GM19438 (cell line): ENCODE data around the gene AKR7A2.
"Not testable (repeated sequence)": the region's sequence is repeated elsewhere in the genome, so short reads cannot be mapped to it uniquely, and the experiment has no call there.

Source experiments
- ATAC-seq: cut with Tn5 transposase; IDR thresholded peaks from one replicate; pipeline ENCODE4 v1.9.1; 2021; ENCODE audit warnings: low read depth; ENCODE audit not compliant: unreplicated experiment

The AKR7A2 gene

DNA sequence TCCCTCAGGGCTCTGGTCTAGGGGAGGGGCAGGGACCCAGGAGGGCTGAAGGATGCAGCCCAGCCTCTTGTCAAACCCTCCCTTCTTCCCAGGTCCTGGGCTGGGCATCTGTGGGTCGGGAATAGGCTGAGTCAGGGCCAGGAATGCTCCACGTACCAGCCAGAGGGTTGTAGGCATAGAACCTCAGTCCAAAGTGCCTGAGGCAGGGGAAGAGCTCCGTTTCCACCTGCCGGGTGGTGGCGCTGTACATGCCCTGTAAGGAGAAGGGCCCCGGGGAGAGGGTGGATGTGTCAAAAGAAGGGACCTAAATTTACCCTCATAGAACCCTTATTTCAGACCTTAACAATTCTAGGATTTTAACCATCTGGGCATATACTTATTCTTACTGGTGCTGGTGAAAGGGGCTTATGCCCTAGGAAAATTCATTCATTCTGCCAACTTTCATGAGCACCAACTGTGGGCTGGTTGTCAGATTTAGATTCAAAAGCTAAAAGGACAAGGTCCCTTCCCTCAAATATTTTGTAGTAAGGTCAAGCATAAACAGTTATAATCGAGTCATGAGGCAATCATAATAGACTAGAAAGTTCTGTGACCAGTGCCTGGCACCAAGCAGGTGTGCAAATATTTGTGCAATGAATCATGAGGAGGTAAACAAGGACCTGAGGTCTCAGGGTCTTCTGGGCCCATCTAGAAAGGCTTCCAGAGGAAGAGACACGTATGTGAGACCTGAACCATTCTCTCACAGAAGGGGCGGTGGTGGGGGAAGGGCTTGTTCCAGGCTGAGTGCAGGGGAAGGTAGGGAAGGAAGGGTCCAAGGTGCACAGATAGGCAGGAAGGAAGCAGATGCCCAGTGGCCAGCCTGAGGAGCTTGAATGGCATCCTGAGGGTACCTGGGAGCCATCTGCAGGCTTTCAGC lies 42.3 kb downstream of the AKR7A2 start:
- not testable (repeated sequence) for ATAC-seq

DNA sequence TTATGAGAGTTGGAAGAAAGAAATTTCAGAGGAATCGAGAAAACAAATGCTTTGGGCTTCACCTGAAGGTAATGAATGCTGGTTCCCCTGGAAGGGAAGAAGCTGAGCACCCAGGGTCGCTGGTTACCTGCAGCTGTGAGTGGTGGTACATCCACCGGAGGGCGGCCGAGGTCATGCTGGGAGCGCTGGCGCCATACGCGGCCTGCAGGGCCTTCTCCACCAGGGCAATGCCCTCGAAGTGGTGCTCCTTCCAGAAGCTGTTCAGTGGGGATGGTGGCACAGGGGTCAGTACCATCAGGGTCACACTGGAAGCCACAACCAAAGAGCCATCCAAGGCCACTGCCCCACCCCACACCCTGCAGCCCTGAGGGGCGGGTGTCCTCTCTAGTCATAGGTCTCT lies 43.5 kb downstream of the AKR7A2 start:
- ATAC-seq, result no peak

DNA sequence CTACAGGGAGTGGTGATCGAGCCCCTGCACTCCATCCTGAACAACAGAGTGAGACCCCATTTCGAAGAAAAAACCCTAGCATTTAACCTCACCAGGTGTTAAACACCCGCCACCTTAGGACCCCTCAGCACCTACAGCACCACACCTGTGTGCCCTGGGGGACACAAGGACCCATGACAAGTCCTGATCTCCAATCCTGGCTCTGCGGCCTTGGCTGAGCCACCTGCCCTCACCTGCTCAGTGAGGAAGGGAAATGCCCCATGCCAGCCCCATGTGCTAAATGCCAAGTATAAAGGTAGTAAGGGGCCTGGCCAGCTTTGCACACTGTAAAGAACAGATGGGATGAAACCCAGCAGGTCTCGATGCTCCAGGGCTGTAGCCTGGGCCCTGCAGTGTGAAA lies 49.2 kb downstream of the AKR7A2 start:
- no peak for ATAC-seq

DNA sequence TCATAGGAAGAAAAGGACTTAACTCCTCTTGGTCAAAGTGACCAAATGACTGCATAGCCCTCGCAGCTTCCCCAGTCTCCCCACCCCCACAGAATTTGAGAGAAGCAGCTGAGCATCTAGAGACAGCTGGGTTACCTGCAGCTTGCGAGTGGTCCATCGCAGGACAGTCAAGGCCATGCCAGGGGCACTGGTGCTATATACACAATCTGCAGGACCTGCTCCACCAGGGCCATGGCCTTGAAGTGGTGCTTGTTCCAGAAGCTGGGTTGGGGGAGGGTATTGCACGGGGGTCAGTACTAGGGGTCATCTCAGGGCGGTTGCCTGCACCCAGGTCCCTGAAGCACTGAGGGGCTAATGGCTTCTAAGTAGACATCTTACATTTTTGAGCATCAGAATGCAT lies 49.9 kb downstream of the AKR7A2 start:
- no peak for ATAC-seq

DNA sequence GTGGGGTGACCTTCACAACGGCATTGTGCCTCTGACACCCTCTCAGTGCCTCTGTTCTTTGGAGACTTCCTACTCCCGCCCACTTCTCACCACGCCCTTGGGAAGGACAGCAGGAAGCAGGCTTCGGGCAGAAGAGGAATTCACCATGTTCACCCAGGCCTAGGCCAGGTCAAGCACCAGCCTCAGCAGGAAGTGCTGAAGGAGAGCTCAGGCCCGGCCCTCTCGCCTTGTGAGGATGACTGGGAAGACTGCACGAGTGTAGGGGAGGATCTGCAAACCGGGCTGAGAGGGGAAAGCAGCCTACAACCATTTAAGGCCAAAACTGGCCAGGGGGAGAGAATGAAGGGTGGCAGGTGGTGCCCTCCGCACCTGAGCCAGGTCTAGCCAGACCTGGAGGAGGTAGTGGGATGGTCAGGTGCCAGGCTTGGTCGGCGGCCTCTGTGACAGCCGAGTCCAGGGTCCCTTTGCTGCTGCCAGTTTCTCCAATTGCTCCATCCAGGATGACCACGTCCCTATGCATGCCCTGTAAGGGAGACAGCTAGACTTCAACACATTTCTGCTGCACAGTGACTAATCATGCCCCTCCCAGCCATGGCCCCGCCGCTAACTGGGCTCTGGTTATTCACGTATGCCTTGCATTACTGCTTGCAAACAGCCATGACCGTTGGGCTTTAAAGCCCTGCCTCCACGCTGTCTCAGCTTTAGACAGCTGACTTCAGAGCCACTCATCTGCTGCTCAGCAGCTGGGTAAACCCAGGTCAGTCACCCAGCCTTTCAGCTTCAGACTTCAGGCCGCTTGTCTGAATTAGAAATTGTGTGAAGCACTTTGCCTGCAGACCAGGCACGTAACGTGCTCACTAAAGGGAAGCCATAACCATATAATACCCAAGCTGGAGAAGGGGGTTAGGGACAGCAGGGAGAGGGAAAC lies 51.5 kb downstream of the AKR7A2 start:
- ATAC-seq, result no peak

GRCh38 chr1:19258353-19258752 lies 53.6 kb downstream of the AKR7A2 start:
- ATAC-seq, result no peak

DNA sequence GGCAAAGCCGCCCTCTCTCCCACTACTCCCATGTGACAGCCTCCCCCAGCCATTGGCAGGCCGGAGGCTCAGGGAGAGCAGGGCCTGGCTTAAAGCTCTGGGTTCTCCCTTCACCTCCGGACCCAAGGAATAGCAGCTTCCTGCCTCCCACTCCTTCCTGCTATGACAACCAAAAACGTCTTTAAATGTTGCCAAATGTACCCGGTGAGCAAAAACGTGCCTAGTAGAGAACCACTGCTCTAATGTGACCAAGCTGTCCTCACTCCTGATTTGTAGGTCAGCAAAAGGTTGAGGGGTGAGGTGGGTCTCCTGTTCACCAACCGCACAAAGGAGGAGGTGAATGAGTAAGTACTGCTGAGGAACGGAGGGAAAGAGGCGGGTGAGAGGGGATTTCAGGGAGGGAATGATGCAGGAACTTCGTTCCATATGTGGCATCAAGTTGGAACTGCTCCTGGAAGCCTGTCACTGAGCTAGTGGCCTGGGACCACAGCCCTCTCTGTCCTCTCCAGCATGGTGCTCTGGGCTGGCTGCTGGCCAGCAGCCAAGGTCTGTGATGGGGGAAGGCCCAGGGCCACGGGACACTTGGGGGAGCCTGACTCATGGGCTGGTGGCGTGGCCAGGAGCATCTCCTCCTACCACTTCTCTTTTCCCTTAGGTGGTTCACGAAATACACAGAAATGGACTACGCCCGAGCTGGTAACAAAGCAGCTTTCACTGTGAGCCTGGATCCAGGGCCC lies 54.6 kb downstream of the AKR7A2 start:
- no peak for ATAC-seq

DNA sequence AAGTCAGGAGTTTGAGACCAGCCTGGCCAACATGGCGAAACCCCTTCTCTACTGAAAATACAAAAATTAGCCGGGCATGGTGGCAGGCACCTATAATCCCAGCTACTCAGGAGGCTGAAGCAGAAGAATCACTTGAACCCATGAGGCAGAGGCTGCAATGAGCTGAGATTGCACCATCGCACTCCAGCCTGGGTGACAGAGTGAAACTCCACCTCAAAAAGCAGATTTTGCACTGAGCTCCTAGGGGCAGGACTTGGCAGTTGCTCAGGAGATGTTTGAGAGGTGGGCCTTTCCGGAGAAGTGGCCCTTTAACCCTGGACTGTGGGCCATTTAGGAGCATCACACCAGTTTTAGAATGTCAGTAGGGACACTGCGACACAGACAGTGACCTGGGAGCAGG lies 55.6 kb downstream of the AKR7A2 start:
- not testable (repeated sequence) for ATAC-seq

- no peak for ATAC-seq
Measured at GRCh38 chr1:19255288-19255687, 56.7 kb downstream of the AKR7A2 start.

- no peak for ATAC-seq
Measured at GRCh38 chr1:19254416-19254815, 57.5 kb downstream of the AKR7A2 start.
